ENCODE data around the gene LDLRAD4.
A peak's percentile ranks its signal among the peaks of the same experiment; 100 is the strongest.

LDLRAD4 gene

GRCh38 chr18:13435586-13436333 is 217.2 kb downstream of the LDLRAD4 start:
- H3K27ac Mint-ChIP-seq, result peak overlapping the region in 1 of 3 experiments; percentile 75
- no peaks in the 10 kb centered on the region for H3K36me3 Mint-ChIP-seq (ENCODE audit: low read depth)
- H3K4me3 Mint-ChIP-seq, result no peak overlapping the region
- H3K9me3 Mint-ChIP-seq, result no peaks in the 10 kb centered on the region
- H3K27me3 Mint-ChIP-seq (ENCODE audit: low read depth), result no peaks in the 10 kb centered on the region
- TF ChIP-seq CTCF (IDR thresholded peaks at IDR 0.05; ENCODE audit: unreplicated experiment in 3 of 3), result no peak
- peaks cover 32% of the 10 kb centered on the region for H3K4me1 Mint-ChIP-seq

- H3K27ac Mint-ChIP-seq, result peak overlapping the region in 1 of 3 experiments; percentile 75
- no peaks in the 10 kb centered on the region for H3K36me3 Mint-ChIP-seq (ENCODE audit: low read depth)
- TF ChIP-seq CTCF (IDR thresholded peaks at IDR 0.05; ENCODE audit: unreplicated experiment in 3 of 3), result no peak
- H3K4me3 Mint-ChIP-seq, result no peak overlapping the region
- H3K27me3 Mint-ChIP-seq (ENCODE audit: low read depth), result no peaks in the 10 kb centered on the region
- H3K4me1 Mint-ChIP-seq, result peaks cover 36% of the 10 kb centered on the region
- H3K9me3 Mint-ChIP-seq, result no peaks in the 10 kb centered on the region
These were observed 218.0 kb downstream of the LDLRAD4 start for GRCh38 chr18:13436576-13436975.

- Mint-ChIP-seq H3K4me3 (no peak overlapping the region), H3K36me3 (ENCODE audit: low read depth) (no peaks in the 10 kb centered on the region), H3K4me1 (peaks cover 38% of the 10 kb centered on the region), H3K27ac (peak overlapping the region in 2 of 3 experiments; percentile 40 to 75), H3K27me3 (ENCODE audit: low read depth) (no peaks in the 10 kb centered on the region), H3K9me3 (no peaks in the 10 kb centered on the region)
- no peak for TF ChIP-seq CTCF (IDR thresholded peaks at IDR 0.05; ENCODE audit: unreplicated experiment in 3 of 3)
These were observed 218.5 kb downstream of the LDLRAD4 start for GRCh38 chr18:13437034-13437433.

- no peaks in the 10 kb centered on the region for H3K36me3 Mint-ChIP-seq (ENCODE audit: low read depth)
These were observed 219.4 kb downstream of the LDLRAD4 start for GRCh38 chr18:13437796-13438506.

GRCh38 chr18:13438507-13439056 is 220.0 kb downstream of the LDLRAD4 start:
- peaks cover 6% of the 10 kb centered on the region for H3K27me3 Mint-ChIP-seq (ENCODE audit: low read depth)
- H3K9me3 Mint-ChIP-seq, result no peaks in the 10 kb centered on the region
- no peaks in the 10 kb centered on the region for H3K36me3 Mint-ChIP-seq (ENCODE audit: low read depth)
- H3K4me3 Mint-ChIP-seq, result no peak overlapping the region
- peaks cover 44% of the 10 kb centered on the region for H3K4me1 Mint-ChIP-seq
- peak overlapping the region in 1 of 3 experiments; percentile 75 for H3K27ac Mint-ChIP-seq
- no peak for TF ChIP-seq CTCF (IDR thresholded peaks at IDR 0.05; ENCODE audit: unreplicated experiment in 3 of 3)

More at GRCh38 chr18:13437796-13438506, 219.4 kb downstream of the LDLRAD4 start:
- no peak for TF ChIP-seq CTCF (IDR thresholded peaks at IDR 0.05; ENCODE audit: unreplicated experiment in 3 of 3)
- Mint-ChIP-seq H3K4me3 (no peak overlapping the region), H3K27me3 (ENCODE audit: low read depth) (peaks cover 3% of the 10 kb centered on the region), H3K4me1 (peaks cover 38% of the 10 kb centered on the region), H3K27ac (peak overlapping the region in 2 of 3 experiments; percentile 40 to 75), H3K9me3 (no peaks in the 10 kb centered on the region)

All from nephron (organoid).